Trophoblast cell (in vitro differentiated cells and primary cell): Measurements from ENCODE around the gene GSK3B.

Experiments used
- DNase-seq, 2 donors: peaks; one replicate each; pipeline ENCODE4 v3.0.0-alpha.2; 2016
- H2AFZ ChIP-seq: 2 replicates; pipeline ENCODE4 v1.6.1; 2013; ENCODE audit warnings: low read length, moderate library complexity, mild to moderate bottlenecking; ENCODE audit not compliant: insufficient read depth, poor library complexity
- H2AK5ac ChIP-seq: 2 replicates; pipeline ENCODE4 v1.6.1; 2013; ENCODE audit warnings: mild to moderate bottlenecking, low read length
- H2BK120ac ChIP-seq: 2 replicates; pipeline ENCODE4 v1.6.1; 2013; ENCODE audit warnings: low read length, mild to moderate bottlenecking, moderate library complexity; ENCODE audit not compliant: insufficient read depth, poor library complexity
- H2BK12ac ChIP-seq: 2 replicates; pipeline ENCODE4 v1.6.1; 2013; ENCODE audit warnings: mild to moderate bottlenecking, low read length, moderate library complexity
- H2BK5ac ChIP-seq: 2 replicates; pipeline ENCODE4 v1.6.1; 2013; ENCODE audit warnings: low read length, low read depth, moderate library complexity, mild to moderate bottlenecking; ENCODE audit not compliant: poor library complexity
- H3K14ac ChIP-seq: 2 replicates; pipeline ENCODE4 v1.6.1; 2013; ENCODE audit warnings: mild to moderate bottlenecking, low read length
- H3K18ac ChIP-seq: 2 replicates; pipeline ENCODE4 v1.6.1; 2013; ENCODE audit warnings: mild to moderate bottlenecking, low read length
- H3K23ac ChIP-seq: 2 replicates; pipeline ENCODE4 v1.6.1; 2013; ENCODE audit warnings: low read length
- H3K27ac ChIP-seq: 2 replicates; pipeline ENCODE4 v1.5.1; 2013; ENCODE audit warnings: low read depth, mild to moderate bottlenecking, inconsistent platforms, low read length, moderate library complexity
- H3K27me3 ChIP-seq: 2 replicates; pipeline ENCODE4 v1.6.1; 2013; ENCODE audit warnings: inconsistent platforms, mild to moderate bottlenecking, low read length, moderate library complexity; ENCODE audit not compliant: insufficient read depth
- H3K36me3 ChIP-seq, 2 experiments: 1 replicate in 1 of 2; 2 replicates in 1 of 2; pipeline ENCODE4 v1.6.1; 2013; ENCODE audit warnings: low read length in 2 of 2, mild to moderate bottlenecking in 2 of 2, moderate library complexity in 1 of 2; ENCODE audit not compliant: insufficient read depth in 2 of 2, control insufficient read depth in 1 of 2
- H3K4ac ChIP-seq: 2 replicates; pipeline ENCODE4 v1.6.1; 2013; ENCODE audit warnings: low read depth, mild to moderate bottlenecking, low read length, moderate library complexity
- H3K4me1 ChIP-seq, 2 experiments: 1 replicate in 1 of 2; 2 replicates in 1 of 2; pipeline ENCODE4 v1.6.1; 2013; ENCODE audit warnings: low read length in 2 of 2, mild to moderate bottlenecking in 2 of 2, moderate library complexity in 1 of 2; ENCODE audit not compliant: insufficient read depth in 2 of 2, control insufficient read depth in 1 of 2
- H3K4me2 ChIP-seq: 2 replicates; pipeline ENCODE4 v1.6.1; 2013; ENCODE audit warnings: inconsistent platforms, mild to moderate bottlenecking, low read length, moderate library complexity
- H3K4me3 ChIP-seq: 2 replicates; pipeline ENCODE4 v1.5.1; 2013; ENCODE audit warnings: mild to moderate bottlenecking, low read depth, low read length, inconsistent platforms
- H3K79me1 ChIP-seq: one replicate; pipeline ENCODE4 v1.6.1; 2013; ENCODE audit warnings: low read length
- H3K79me2 ChIP-seq: 2 replicates; pipeline ENCODE4 v1.6.1; 2013; ENCODE audit warnings: low read length, mild to moderate bottlenecking; ENCODE audit not compliant: control insufficient read depth, insufficient read depth, poor library complexity
- H3K9ac ChIP-seq: 2 replicates; pipeline ENCODE4 v1.6.1; 2013; ENCODE audit warnings: mild to moderate bottlenecking, low read length
- H3K9me3 ChIP-seq: 2 replicates; pipeline ENCODE4 v1.6.1; 2013; ENCODE audit warnings: low read depth, mild to moderate bottlenecking, control low read depth, inconsistent platforms, low read length; ENCODE audit not compliant: insufficient read depth
- H4K12ac ChIP-seq: 2 replicates; pipeline ENCODE4 v1.6.1; 2013; ENCODE audit warnings: low read depth, mild to moderate bottlenecking, low read length, moderate library complexity
- H4K8ac ChIP-seq: 2 replicates; pipeline ENCODE4 v1.6.1; 2013; ENCODE audit warnings: low read depth, mild to moderate bottlenecking, low read length, moderate library complexity
- H4K91ac ChIP-seq: one replicate; pipeline ENCODE4 v1.6.1; 2013; ENCODE audit warnings: low read depth, mild to moderate bottlenecking, low read length, moderate library complexity
- WGBS: extraction: QIAGEN DNeasy Blood & Tissue Kit; methylation state at CpG from one replicate; pipeline ENCODE4 v1.1.7; 2013; ENCODE audit warnings: missing lambda C conversion rate; ENCODE audit not compliant: insufficient read length, insufficient coverage; ENCODE audit errors: extremely low coverage; 5-methylcytosine and 5-hydroxymethylcytosine counted together

Gene GSK3B

GRCh38 chr3:120098710-120099109 is 4.5 kb upstream of the GSK3B start:
- Histone ChIP-seq H3K27ac (peak overlapping the region; percentile 73), H3K14ac (no peak overlapping the region), H3K79me1 (peaks cover 26% of the 10 kb centered on the region), H3K18ac (no peak overlapping the region), H2AFZ (no peak overlapping the region), H3K27me3 (no peaks in the 10 kb centered on the region), H3K36me3 (peaks cover 2% of the 10 kb centered on the region in 2 experiments), H3K4me1 (peaks cover 3 to 13% of the 10 kb centered on the region in 2 experiments), H4K12ac (no peak overlapping the region), H4K91ac (no peak overlapping the region), H3K79me2 (peaks cover 15% of the 10 kb centered on the region), H2BK12ac (no peak overlapping the region), H3K23ac (no peak overlapping the region), H2BK120ac (no peak overlapping the region), H3K9ac (no peak overlapping the region), H2AK5ac (no peak overlapping the region), H3K4me2 (peak overlapping the region; percentile 22), H3K9me3 (peaks cover 1% of the 10 kb centered on the region), H4K8ac (no peak overlapping the region), H2BK5ac (no peak overlapping the region), H3K4ac (no peak overlapping the region), H3K4me3 (no peak overlapping the region)
- peak; percentile 54 to 91 for DNase-seq

- Histone ChIP-seq H3K9ac (peak overlapping the region; percentile 86), H3K4me1 (peaks cover 3 to 12% of the 10 kb centered on the region in 2 experiments), H3K36me3 (no peaks in the 10 kb centered on the region), H3K79me2 (peaks cover 18% of the 10 kb centered on the region), H3K27ac (peak overlapping the region; percentile 100), H4K8ac (peak overlapping the region; percentile 98), H3K4ac (peak overlapping the region; percentile 65), H3K27me3 (no peaks in the 10 kb centered on the region), H2BK5ac (peak overlapping the region; percentile 100), H2BK12ac (no peak overlapping the region), H2AK5ac (no peak overlapping the region), H4K12ac (no peak overlapping the region), H2AFZ (no peak overlapping the region), H3K23ac (no peak overlapping the region), H3K14ac (peak overlapping the region; percentile 100), H3K18ac (no peak overlapping the region), H3K79me1 (peaks cover 26% of the 10 kb centered on the region), H3K4me2 (peak overlapping the region; percentile 82), H2BK120ac (peak overlapping the region; percentile 99), H3K4me3 (peak overlapping the region; percentile 2), H3K9me3 (peaks cover under 1% of the 10 kb centered on the region), H4K91ac (peak overlapping the region; percentile 100)
- DNase-seq, result no peak
- no CpG with 5 or more reads among the region's 1 CpG for WGBS
These were observed 1.8 kb upstream of the GSK3B start for GRCh38 chr3:120095979-120096426.

- Histone ChIP-seq H2BK120ac (peak overlapping the region; percentile 99), H4K91ac (peak overlapping the region; percentile 100), H3K14ac (peak overlapping the region; percentile 100), H3K23ac (no peak overlapping the region), H3K4ac (peak overlapping the region; percentile 94), H4K12ac (peak overlapping the region; percentile 97), H3K4me2 (peak overlapping the region; percentile 82), H3K18ac (peak overlapping the region; percentile 99), H3K9me3 (no peaks in the 10 kb centered on the region), H3K9ac (peak overlapping the region; percentile 91), H3K79me1 (peaks cover 26% of the 10 kb centered on the region), H2AK5ac (peak overlapping the region; percentile 99), H3K36me3 (no peaks in the 10 kb centered on the region), H3K79me2 (peaks cover 18% of the 10 kb centered on the region), H4K8ac (peak overlapping the region; percentile 98), H2BK12ac (peak overlapping the region; percentile 44), H3K27me3 (no peaks in the 10 kb centered on the region), H3K4me3 (peak overlapping the region; percentile 75), H2AFZ (peak overlapping the region; percentile 93), H3K4me1 (peaks cover 3 to 11% of the 10 kb centered on the region in 2 experiments), H2BK5ac (peak overlapping the region; percentile 100), H3K27ac (peak overlapping the region; percentile 100)
- no CpG with 5 or more reads among the region's 58 CpGs for WGBS
- peak; percentile 91 to 93 for DNase-seq
These were observed 1.2 kb upstream of the GSK3B start for GRCh38 chr3:120095226-120095978.

GRCh38 chr3:120094776-120095225 is 554 bp upstream of the GSK3B start:
- Histone ChIP-seq H3K27ac (peak overlapping the region; percentile 100), H3K23ac (no peak overlapping the region), H3K18ac (no peak overlapping the region), H3K4ac (no peak overlapping the region), H3K79me1 (peaks cover 26% of the 10 kb centered on the region), H3K27me3 (no peaks in the 10 kb centered on the region), H3K4me2 (peak overlapping the region; percentile 82), H3K79me2 (peaks cover 18% of the 10 kb centered on the region), H2AK5ac (no peak overlapping the region), H4K8ac (peak overlapping the region; percentile 98), H3K14ac (no peak overlapping the region), H2BK5ac (peak overlapping the region; percentile 100), H2BK12ac (no peak overlapping the region), H4K12ac (no peak overlapping the region), H3K36me3 (no peaks in the 10 kb centered on the region), H2BK120ac (peak overlapping the region; percentile 9), H4K91ac (peak overlapping the region; percentile 100), H3K9me3 (no peaks in the 10 kb centered on the region), H3K4me3 (no peak overlapping the region), H3K4me1 (peaks cover 3 to 11% of the 10 kb centered on the region in 2 experiments), H2AFZ (peak overlapping the region; percentile 93), H3K9ac (no peak overlapping the region)
- no CpG with 5 or more reads among the region's 31 CpGs for WGBS
- DNase-seq, result peak; percentile 100
